RWPE1 (cell line): ENCODE results near the gene VARS2.

Experiments used
- CTCF ChIA-PET: fragments of 350-600 bp; sonication (Branson Sonifier 250); formaldehyde crosslinking; extraction: SDS; loops from one replicate; lab custom pipeline; 2021; lab: Yijun Ruan, JAX
- POLR2A ChIA-PET: fragments of 400-600 bp; formaldehyde crosslinking; extraction: SDS; loops from one replicate; lab custom pipeline; 2020; ENCODE audit warnings: antibody characterized with exemption; ENCODE audit not compliant: low non-redundant PET; lab: Yijun Ruan, JAX
- DNase-seq: peaks from one replicate; pipeline ENCODE4 v3.0.0; 2012; ENCODE audit warnings: low spot score
- H3K27ac ChIP-seq: fragments of 450-650 bp; 2 replicates; pipeline ENCODE4 v1.5.1; 2017
- TF ChIP-seq, protein P1 (sequence below): fragments of 450-650 bp; conservative IDR thresholded peaks from 2 replicates; pipeline ENCODE4 v1.5.1; 2017; ENCODE audit warnings: low read depth, mild to moderate bottlenecking

Gene VARS2

DNA sequence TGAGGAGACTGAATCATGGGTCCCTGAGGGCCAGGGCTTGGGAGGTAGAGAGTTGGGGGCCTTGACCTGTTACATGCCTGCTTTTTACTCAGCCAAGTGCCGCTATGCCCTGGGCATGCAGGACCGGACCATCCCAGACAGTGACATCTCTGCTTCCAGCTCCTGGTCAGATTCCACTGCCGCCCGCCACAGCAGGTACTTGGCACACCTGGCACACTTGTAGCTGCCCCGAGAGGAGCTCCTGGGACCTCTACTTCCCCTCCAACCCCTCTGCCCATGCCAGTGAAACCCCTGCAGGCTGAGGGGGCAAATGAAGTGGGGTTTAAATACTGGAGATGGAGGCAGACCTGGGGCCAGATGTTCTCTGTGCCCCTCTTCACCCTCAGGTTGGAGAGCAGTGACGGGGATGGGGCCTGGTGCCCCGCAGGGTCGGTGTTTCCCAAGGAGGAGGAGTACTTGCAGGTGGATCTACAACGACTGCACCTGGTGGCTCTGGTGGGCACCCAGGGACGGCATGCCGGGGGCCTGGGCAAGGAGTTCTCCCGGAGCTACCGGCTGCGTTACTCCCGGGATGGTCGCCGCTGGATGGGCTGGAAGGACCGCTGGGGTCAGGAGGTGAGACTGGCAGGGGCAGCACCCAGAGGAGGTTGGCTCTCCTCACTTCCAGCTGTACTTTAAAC lies 25.1 kb upstream of the VARS2 start:
- TF ChIP-seq, protein P1, sequence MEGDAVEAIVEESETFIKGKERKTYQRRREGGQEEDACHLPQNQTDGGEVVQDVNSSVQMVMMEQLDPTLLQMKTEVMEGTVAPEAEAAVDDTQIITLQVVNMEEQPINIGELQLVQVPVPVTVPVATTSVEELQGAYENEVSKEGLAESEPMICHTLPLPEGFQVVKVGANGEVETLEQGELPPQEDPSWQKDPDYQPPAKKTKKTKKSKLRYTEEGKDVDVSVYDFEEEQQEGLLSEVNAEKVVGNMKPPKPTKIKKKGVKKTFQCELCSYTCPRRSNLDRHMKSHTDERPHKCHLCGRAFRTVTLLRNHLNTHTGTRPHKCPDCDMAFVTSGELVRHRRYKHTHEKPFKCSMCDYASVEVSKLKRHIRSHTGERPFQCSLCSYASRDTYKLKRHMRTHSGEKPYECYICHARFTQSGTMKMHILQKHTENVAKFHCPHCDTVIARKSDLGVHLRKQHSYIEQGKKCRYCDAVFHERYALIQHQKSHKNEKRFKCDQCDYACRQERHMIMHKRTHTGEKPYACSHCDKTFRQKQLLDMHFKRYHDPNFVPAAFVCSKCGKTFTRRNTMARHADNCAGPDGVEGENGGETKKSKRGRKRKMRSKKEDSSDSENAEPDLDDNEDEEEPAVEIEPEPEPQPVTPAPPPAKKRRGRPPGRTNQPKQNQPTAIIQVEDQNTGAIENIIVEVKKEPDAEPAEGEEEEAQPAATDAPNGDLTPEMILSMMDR: no peak
- POLR2A ChIA-PET: no interaction called here
- CTCF ChIA-PET: interaction anchor here (1.1 to 1.5 kb wide), 3 partner anchors 25 to 182 kb away, joined by 3 to 4 read pairs (median 3); partner anchors contain the start of gene VARS2
- no peak for DNase-seq
- peak overlapping the region; percentile 84 for H3K27ac ChIP-seq

DNA sequence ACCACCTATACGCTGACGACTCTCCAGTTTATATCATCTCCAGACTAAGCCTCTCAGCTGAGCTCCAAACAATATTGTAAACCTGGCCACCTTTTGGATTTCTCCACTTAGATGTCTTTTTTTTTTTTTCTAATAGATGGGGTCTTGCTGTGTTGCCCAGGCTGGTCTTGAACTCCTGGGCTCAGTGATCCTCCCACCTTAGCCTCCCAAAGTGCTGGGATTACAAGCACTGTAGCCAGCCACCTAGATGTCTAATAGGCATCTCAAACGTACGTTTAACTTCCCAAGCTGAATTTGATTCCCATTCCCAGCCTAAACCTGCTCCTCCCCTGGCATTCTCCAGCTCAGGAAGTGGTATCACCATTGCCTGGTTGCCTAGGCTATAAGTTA lies 24.5 kb upstream of the VARS2 start:
- POLR2A ChIA-PET: no interaction called here
- CTCF ChIA-PET: interaction anchor here (0.8 to 1.6 kb wide), 4 partner anchors 24 to 181 kb away, joined by 3 to 5 read pairs (median 4); partner anchors contain the start of genes MDC1 and VARS2
- TF ChIP-seq, protein P1: no peak
- DNase-seq: no peak
- peak overlapping the region; percentile 84 for H3K27ac ChIP-seq

DNA sequence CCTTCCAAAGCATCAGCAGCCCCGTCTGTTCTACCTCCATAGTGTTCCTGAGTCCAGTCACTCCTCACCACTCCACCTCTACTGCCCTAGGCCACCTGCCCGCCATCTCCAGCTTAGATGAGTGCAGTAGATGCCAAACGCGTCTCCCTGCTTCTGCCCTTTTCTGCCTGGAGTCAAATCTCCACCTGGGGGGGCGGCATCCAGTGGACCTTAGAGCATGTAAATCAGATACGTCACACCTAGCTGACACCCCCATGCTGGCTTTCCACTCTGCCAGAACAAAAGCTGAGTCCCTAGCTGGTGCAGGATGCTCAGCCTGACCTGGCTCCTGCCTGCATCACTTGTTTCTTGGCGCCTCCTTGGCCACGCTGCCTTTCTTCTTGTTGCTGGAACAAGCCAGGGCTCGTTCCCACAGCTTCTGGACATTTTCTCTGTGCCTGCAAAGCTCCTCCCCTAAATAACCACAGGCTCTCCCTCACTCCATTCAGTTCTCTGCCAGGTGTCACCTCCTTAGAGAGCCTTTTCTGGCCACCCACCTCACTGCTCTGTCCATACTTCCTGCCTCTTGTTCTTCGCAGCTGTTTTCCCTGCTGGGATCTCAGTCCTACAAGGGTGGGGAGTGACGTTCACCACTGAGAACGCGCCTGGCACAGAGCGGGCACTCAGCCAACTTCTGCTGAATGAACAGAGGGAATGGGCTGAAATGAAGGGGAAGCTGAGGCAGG lies 24.0 kb upstream of the VARS2 start:
- H3K27ac ChIP-seq: peak overlapping the region; percentile 84
- ChIA-PET POLR2A (interaction anchor here (0.6 kb wide), 1 partner anchor 78 kb away, joined by 3 read pairs; no protein-coding TSS in a partner anchor), CTCF (interaction anchor here (0.6 to 1.6 kb wide), 5 partner anchors 13 to 185 kb away, joined by 3 to 6 read pairs (median 4); partner anchors contain the start of genes MDC1 and VARS2)
- peak; percentile 81 for DNase-seq
- TF ChIP-seq, protein P1: no peak

DNA sequence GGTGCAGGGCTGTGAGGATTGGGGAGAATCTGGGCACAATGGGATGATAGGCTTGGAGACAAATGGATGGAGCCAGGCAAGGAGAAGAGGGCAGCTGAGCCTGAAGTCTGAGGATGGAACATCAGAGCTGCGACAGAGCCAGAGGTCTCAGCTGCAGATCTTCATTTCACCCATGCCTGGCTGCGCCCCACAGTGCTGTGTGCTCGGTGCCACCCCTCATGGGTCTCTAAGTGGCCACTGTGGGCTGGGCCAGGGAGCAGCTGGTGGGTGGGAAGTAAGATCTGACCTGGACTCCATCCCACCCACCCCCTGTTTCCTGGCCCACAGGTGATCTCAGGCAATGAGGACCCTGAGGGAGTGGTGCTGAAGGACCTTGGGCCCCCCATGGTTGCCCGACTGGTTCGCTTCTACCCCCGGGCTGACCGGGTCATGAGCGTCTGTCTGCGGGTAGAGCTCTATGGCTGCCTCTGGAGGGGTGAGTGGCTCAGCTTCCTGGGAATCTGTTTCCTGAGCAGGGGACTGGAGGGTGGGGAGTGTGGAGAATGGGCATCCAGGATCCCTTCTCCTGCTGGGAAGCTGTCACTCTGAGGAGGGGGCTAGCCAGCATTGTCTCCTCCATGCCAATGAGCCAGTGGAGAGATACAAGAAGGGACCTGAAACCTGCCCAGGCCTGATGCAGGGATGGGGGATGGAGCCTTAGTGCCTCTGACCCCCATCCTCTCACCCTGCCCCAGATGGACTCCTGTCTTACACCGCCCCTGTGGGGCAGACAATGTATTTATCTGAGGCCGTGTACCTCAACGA lies 23.2 kb upstream of the VARS2 start:
- ChIA-PET CTCF (interaction anchor here (0.6 to 1.6 kb wide), 4 partner anchors 14 to 184 kb away, joined by 3 to 6 read pairs (median 4); partner anchors contain the start of genes MDC1 and VARS2), POLR2A (interaction anchor here (0.6 kb wide), 1 partner anchor 79 kb away, joined by 3 read pairs; no protein-coding TSS in a partner anchor)
- TF ChIP-seq, protein P1: no peak
- DNase-seq: no peak
- H3K27ac ChIP-seq: peak overlapping the region; percentile 84

DNA sequence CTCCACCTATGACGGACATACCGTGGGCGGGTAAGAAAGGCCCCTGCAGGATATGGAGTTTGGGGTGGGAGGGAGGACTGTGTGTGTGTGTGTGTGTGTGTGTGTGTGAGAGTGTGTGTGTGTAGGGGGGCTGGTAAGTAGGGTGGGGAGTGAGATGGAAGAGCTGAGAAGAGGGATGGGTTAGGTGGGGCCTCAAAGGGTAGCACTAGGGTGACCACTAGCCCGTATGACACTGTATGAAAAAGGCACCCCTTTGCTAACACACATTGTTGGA lies 22.7 kb upstream of the VARS2 start:
- H3K27ac ChIP-seq: peak overlapping the region; percentile 84
- TF ChIP-seq, protein P1: no peak
- ChIA-PET CTCF (interaction anchor here (0.6 kb wide), 1 partner anchor 39 kb away, joined by 3 read pairs; no protein-coding TSS in a partner anchor), POLR2A (no interaction called here)
- no peak for DNase-seq
